Cerebellar nuclear complex (tissue), 1 donor: ENCODE data around the gene WIPI1.
"Not testable (repeated sequence)": the region's sequence is repeated elsewhere in the genome, so short reads cannot be mapped to it uniquely, and the experiment has no call there.

Source experiments
- DNase-seq, 2 experiments: peaks; one replicate each; lab custom pipeline; 2025; lab: John Stamatoyannopoulos, UW

WIPI1 gene

GRCh38 chr17:68437979-68438822, 19.1 kb downstream of the WIPI1 start:
- DNase-seq = no peak

GRCh38 chr17:68435876-68436842, 21.1 kb downstream of the WIPI1 start:
- no peak for DNase-seq

GRCh38 chr17:68435361-68435760, 21.9 kb downstream of the WIPI1 start:
- no peak for DNase-seq

- DNase-seq = no peak
These were observed 23.3 kb downstream of the WIPI1 start for GRCh38 chr17:68433911-68434508.

- no peak for DNase-seq
These were observed 24.1 kb downstream of the WIPI1 start for GRCh38 chr17:68433211-68433610.

- DNase-seq = no peak
These were observed 25.0 kb downstream of the WIPI1 start for GRCh38 chr17:68432086-68432864.

GRCh38 chr17:68431661-68432071, 25.6 kb downstream of the WIPI1 start:
- DNase-seq = no peak

- no peak for DNase-seq
These were observed 26.2 kb downstream of the WIPI1 start for GRCh38 chr17:68431045-68431608.

GRCh38 chr17:68429881-68430280, 27.4 kb downstream of the WIPI1 start:
- DNase-seq = no peak

GRCh38 chr17:68428498-68429172, 28.7 kb downstream of the WIPI1 start:
- DNase-seq = no peak

- DNase-seq = no peak
These were observed 29.7 kb downstream of the WIPI1 start for GRCh38 chr17:68427575-68427974.

GRCh38 chr17:68425979-68426378, 31.3 kb downstream of the WIPI1 start:
- DNase-seq = no peak

GRCh38 chr17:68424861-68425260, 32.4 kb downstream of the WIPI1 start:
- DNase-seq = no peak

- no peak for DNase-seq
These were observed 33.1 kb downstream of the WIPI1 start for GRCh38 chr17:68424203-68424602.

- DNase-seq = no peak
These were observed 34.0 kb downstream of the WIPI1 start for GRCh38 chr17:68423251-68423650.

- DNase-seq = no peak
These were observed 34.5 kb downstream of the WIPI1 start for GRCh38 chr17:68422821-68423220.

GRCh38 chr17:68421486-68421885, 35.8 kb downstream of the WIPI1 start:
- no peak for DNase-seq

- no peak for DNase-seq
These were observed 37.2 kb downstream of the WIPI1 start for GRCh38 chr17:68420065-68420464.

GRCh38 chr17:68418876-68419275, 38.4 kb downstream of the WIPI1 start:
- no peak for DNase-seq

GRCh38 chr17:68417317-68417716, 40.0 kb downstream of the WIPI1 start:
- no peak for DNase-seq

GRCh38 chr17:68414901-68415300, 42.4 kb downstream of the WIPI1 start:
- not testable (repeated sequence) for DNase-seq
